ENCODE results near the gene PSD2.

The PSD2 gene

GRCh38 chr5:139763930-139764791 lies 31.4 kb upstream of the PSD2 start:
- no peak for DNase-seq

DNA sequence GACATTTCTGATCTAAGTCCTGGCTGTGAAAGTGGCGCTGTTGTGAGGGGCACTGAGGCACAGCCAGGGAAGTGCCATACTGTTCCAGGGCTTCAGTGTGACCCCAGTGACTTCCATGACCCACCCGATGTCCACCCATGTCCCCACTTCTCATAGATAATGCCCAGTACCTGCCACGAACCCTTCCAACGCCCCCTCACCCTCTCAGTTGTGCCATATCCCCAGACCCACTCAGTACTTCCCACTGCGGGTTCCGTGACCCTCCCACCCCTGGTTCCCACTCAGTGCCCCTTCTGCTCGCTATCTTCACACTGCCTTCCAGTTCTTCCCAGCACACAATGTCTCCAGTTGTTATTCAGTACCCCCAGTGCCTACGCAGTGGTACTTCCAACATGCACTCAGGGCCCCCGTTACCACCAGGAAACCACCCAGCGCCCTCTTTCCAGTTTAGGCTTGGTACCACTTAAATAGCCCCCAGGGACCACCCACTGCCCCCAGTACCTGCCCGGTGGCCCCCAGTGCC lies 30.7 kb upstream of the PSD2 start:
- no peak for DNase-seq

GRCh38 chr5:139765409-139766217 lies 30.0 kb upstream of the PSD2 start:
- no peak for DNase-seq

- no peak for DNase-seq
Observed at GRCh38 chr5:139767960-139768359, 27.6 kb upstream of the PSD2 start.

DNA sequence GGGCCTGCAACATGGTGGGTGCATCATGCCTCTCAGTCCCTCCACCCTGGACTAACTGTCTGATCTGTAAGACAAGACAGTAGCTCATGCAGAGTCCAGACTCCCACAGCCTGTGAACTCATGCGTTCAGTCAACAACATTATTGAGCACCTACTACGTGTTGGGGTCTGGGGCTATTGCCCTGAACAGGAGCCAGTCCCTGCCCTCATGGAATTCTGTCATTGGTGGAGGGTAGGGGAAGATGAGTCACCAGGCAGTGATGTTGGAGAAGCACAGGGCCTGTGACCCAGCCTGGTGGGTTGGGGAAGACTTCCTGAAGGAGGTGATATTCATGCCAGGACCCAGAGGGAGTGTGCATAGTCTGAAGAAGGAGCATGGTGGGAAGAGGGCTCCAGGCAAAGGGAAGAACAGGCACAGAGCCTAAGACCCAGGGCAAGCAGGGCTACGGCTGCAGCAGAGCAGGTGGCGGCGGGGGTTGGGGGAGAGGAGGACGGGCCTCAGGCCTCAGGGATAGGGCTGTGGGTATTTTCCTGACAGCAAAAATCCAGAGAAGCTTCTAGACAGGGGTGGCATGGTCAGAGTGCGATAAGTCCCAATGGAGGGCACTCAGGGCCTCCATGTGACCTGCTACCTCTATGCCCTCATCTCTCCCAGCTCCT lies 26.7 kb upstream of the PSD2 start:
- DNase-seq = no peak

- DNase-seq = no peak
Observed at GRCh38 chr5:139769477-139769876, 26.1 kb upstream of the PSD2 start.

DNA sequence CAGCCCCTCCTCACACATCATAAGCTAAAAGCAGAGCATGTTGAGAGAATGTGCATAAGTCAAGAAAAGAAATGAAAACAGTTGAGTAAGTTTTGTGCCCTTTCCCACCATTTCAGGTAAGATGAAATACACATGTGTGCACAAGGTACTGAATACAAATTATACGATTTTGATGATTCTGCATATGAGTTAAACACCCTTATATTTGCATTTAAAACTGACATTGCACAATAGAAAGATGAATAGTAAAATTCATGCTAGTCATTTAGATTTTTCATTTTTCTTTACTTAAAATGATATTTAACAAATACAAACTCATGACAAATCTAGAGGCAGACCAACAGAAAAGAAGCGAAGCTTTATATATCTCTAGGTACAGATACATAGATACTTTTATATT lies 24.9 kb upstream of the PSD2 start:
- no peak for DNase-seq

- DNase-seq = no peak
Observed at GRCh38 chr5:139772089-139772791, 23.4 kb upstream of the PSD2 start.

- DNase-seq = no peak
Observed at GRCh38 chr5:139772927-139773690, 22.5 kb upstream of the PSD2 start.

- DNase-seq = no peak
Observed at GRCh38 chr5:139774980-139775661, 20.5 kb upstream of the PSD2 start.

GRCh38 chr5:139775872-139776271 lies 19.7 kb upstream of the PSD2 start:
- no peak for DNase-seq

DNA sequence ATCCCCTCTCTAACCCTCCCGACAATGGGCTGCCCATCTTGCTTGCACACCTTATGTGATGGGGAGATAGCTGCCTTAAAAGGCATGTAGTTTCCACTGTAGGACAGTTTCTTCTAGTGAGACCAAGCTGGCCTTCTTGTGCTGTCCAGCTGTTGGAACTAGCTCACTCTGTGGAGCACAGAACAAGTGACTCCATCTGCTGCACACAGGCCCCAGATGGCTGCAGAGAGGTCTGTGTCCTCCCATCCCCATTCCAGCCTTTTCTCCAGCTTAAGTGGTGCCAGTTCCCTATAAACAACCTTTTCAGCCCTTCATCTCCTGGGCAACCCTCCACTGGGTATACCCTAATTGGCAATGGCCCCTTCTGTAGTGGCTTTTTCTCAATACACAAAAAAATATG lies 18.7 kb upstream of the PSD2 start:
- DNase-seq = no peak

DNA sequence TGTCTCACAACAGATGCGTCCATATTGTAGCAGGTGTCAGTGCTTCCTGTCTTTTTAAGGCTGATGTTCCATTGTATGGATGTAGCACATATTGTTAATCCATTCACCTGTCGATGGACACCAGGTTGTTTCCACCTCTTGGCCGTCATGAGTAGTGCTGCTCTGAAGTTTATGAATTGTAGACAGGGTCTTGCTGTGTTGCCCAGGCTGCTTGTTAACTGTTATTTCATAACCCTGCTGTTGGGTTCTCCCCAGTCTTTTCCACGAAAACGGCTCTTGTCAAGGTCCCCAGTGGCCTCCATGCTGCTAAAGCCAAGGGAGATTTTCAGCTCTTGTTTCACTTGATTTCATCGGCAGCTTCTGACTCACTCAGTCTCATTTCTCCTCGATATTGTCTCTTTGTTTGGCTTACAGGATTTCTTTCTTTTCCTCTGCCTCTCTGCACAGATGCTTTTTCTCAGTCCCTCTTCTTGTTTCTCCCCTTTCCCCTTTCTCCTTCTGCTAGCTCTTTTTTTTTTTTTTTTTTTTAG lies 12.1 kb upstream of the PSD2 start:
- DNase-seq = no peak

- DNase-seq = no peak
Observed at GRCh38 chr5:139784488-139784887, 11.1 kb upstream of the PSD2 start.

GRCh38 chr5:139787257-139787567 lies 8.4 kb upstream of the PSD2 start:
- no peak for DNase-seq

DNA sequence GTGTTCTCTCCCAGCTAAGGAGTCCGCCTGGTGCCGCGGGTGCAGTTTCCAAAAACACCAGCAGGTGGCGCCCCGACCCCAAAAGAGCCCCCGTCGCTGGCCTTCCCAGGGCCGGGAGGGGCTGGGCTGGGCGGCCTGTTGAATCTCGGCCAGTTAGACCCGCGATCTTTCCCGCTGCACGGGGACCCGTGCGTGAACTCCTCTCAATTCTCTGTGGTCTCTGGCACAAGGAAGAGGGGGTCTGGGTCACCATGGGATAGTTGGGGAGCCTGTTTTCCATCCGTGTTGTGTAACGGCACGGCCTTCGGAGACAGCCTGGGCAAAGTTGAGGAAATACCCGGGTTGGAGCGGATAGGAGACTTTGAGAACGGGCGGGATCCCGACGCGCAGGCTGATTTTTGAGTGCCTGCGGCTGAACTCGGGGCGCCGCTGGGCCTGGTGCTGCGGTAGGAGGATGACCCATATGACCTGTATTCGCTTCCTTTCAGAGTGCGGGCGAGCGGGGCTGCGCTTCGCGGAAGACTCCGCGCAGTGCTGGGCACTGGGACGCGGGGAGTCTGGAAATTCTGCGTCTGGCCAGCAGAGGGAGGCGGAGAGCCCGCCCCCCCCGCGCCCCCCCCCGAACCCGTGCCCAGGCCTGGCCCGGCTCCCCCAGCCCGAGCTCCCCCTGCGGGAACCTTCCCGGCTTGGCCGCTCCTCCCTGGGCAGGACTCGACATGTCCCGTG lies 7.9 kb upstream of the PSD2 start:
- peak; percentile 58 for DNase-seq

DNA sequence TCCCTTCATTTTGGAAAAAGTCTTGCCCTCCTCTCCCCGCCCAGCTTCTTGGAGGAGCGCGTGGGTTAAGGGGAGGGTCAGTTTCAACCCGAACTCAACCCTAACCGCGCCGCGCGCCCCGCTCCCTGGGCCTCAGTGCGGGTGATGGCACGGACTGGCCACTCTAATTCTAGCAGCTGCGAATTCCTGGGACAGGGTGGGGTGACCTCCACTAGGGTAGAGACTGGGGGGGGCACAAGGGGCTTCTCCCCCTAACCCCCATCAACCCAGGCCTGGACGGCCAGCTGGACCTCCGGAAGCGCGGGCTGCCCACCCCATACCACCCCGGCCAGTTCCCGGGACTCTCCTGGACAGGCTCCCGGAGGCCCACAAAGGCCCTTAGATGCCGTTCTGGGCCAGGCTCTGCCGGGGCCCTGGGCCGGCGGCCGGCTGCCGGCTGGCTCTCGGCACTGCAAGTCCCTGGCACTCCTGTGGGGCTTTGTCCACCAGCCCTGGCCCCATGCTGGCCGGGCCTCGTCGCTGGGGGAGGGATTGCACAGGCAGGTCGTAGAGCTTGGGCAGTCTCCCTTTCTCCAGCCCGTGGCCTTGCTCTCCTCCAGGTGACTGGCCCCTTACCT lies 7.2 kb upstream of the PSD2 start:
- DNase-seq = no peak

DNA sequence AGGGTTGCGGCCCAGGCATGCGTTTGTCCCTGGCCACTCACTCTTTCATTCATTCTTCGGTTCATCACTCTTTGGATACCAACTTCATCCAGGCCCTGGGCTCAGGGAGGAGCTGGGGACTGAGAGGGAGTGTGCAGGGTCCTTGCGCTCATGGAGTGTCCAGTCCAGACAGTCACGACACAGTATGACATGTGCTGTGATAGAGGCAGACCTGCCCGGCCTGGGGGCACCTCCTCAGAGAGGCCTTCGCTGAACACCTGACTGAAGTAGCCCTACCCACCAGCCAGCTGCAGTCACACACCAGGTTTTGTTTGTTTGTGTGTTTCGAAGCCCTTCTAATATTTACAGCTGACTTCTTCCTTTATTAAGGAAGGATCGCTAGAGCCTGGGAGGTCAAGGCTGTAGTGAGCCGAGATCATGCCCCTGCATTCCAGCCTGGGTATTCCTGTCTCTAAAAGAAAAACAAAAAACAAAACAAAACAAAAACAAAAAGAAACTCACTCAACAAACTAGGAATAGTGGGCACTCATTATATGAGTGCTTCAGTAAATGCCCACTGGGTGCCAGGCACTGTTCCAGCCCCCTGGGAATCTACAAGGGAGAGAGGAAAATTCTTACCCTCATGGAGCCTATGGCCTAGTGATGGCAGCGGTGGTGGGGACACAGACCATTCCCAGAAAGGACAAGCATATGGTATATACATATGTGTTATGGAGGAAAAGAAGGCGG lies 6.3 kb upstream of the PSD2 start:
- no peak for DNase-seq

DNA sequence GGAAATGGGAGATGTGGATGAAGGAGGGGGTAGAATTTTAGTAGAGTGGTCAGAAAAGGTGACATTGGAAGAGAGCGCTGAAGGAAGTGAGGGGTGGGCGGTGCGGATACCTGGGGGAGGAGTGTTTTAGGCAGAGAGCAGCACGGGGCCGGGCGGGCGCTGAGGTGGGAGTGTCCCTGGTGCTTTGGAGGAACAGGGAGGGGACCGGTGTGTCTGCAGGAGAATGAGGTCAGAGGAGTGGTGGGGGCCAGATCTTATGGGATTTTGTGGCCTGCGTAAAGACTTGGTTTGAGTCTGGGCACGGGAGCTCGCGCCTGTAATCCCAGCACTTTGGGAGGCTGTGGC lies 5.8 kb upstream of the PSD2 start:
- DNase-seq = no peak

GRCh38 chr5:139792218-139792617 lies 3.4 kb upstream of the PSD2 start:
- no peak for DNase-seq
